IMR-90 (cell line): ENCODE measurements around the gene CYP17A1. TPM values are rescaled to one million over a fixed set of nuclear protein-coding genes. Genes with fewer than 3 reads are reported as not detected.

ENCODE experiments used
- ATAC-seq: fragments of 200-7000 bp; cut with Tn5 transposase; 2 replicates; pipeline ENCODE4 v1.9.1; 2020; ENCODE audit warnings: low read depth, mild to moderate bottlenecking, moderate library complexity
- BruUV-seq: library from RNA; stranded (reverse); fragments of 400-500 nt; replicated peaks from 2 replicates; lab custom pipeline; 2021; lab: Mats Ljungman, UMichigan
- CTCF ChIA-PET: fragments of 300-600 bp; formaldehyde crosslinking; extraction: SDS; loops from one replicate; lab custom pipeline; 2021; ENCODE audit warnings: antibody characterized with exemption; lab: Yijun Ruan, JAX
- POLR2A ChIA-PET: fragments of 300-600 bp; sonication (Branson Sonifier 250); formaldehyde crosslinking; loops from one replicate; lab custom pipeline; 2022; ENCODE audit warnings: antibody characterized with exemption; ENCODE audit not compliant: unreplicated experiment; lab: Charles Lee
- DNase-seq: peaks from one replicate; pipeline ENCODE4 v3.0.0; 2013
- H2AFZ ChIP-seq: replicated peaks from 2 replicates; pipeline ENCODE3; 2013; ENCODE audit warnings: low read length, mild to moderate bottlenecking; ENCODE audit not compliant: poor library complexity
- H2AK5ac ChIP-seq: 2 replicates; pipeline ENCODE4 v1.6.1; 2013; ENCODE audit warnings: low read depth, low read length, inconsistent platforms
- H2AK9ac ChIP-seq: replicated peaks from 2 replicates; pipeline ENCODE3; 2013; ENCODE audit warnings: mild to moderate bottlenecking, low read depth, low read length, moderate library complexity; ENCODE audit not compliant: poor library complexity
- H2BK120ac ChIP-seq: 2 replicates; pipeline ENCODE4 v1.6.1; 2013; ENCODE audit warnings: low read depth, low read length, inconsistent platforms
- H2BK15ac ChIP-seq: 3 replicates; pipeline ENCODE4 v1.6.1; 2013; ENCODE audit warnings: low read depth, low read length, inconsistent platforms
- H2BK20ac ChIP-seq: 2 replicates; pipeline ENCODE4 v1.6.1; 2013; ENCODE audit warnings: low read depth, mild to moderate bottlenecking, inconsistent platforms, low read length, moderate library complexity
- H2BK5ac ChIP-seq: 2 replicates; pipeline ENCODE4 v1.6.1; 2013; ENCODE audit warnings: mild to moderate bottlenecking, low read depth, low read length, inconsistent platforms; ENCODE audit not compliant: poor library complexity, severe bottlenecking
- H3K14ac ChIP-seq: replicated peaks from 2 replicates; pipeline ENCODE4 v1.6.1; 2013; ENCODE audit warnings: low read depth, low read length, inconsistent platforms
- H3K18ac ChIP-seq: 2 replicates; pipeline ENCODE4 v1.6.1; 2013; ENCODE audit warnings: low read depth, low read length, control low read depth
- H3K23ac ChIP-seq: 2 replicates; pipeline ENCODE4 v1.6.1; 2013; ENCODE audit warnings: low read depth, low read length, inconsistent platforms
- H3K27ac ChIP-seq: 2 replicates; pipeline ENCODE4 v1.5.1; 2013; ENCODE audit warnings: mild to moderate bottlenecking, control low read depth, low read length; ENCODE audit not compliant: insufficient read depth
- H3K27me3 ChIP-seq: 2 replicates; pipeline ENCODE4 v1.6.1; 2013; ENCODE audit warnings: low read length; ENCODE audit not compliant: control insufficient read depth, insufficient read depth
- H3K36me3 ChIP-seq: 2 replicates; pipeline ENCODE4 v1.6.1; 2013; ENCODE audit warnings: low read length, mixed read lengths; ENCODE audit not compliant: control insufficient read depth, insufficient read depth
- H3K4ac ChIP-seq: 2 replicates; pipeline ENCODE4 v1.6.1; 2013; ENCODE audit warnings: low read depth, low read length, inconsistent platforms
- H3K4me1 ChIP-seq: 2 replicates; pipeline ENCODE4 v1.6.1; 2013; ENCODE audit warnings: low read length, mixed read lengths; ENCODE audit not compliant: control insufficient read depth, insufficient read depth
- H3K4me2 ChIP-seq: 2 replicates; pipeline ENCODE4 v1.6.1; 2013; ENCODE audit warnings: low read depth, mild to moderate bottlenecking, control low read depth, low read length, moderate library complexity
- H3K4me3 ChIP-seq: 2 replicates; pipeline ENCODE4 v1.5.1; 2013; ENCODE audit warnings: low read depth, mild to moderate bottlenecking, control low read depth, low read length, moderate library complexity; ENCODE audit not compliant: insufficient read depth
- H3K56ac ChIP-seq: 2 replicates; pipeline ENCODE4 v1.6.1; 2013; ENCODE audit warnings: low read length, inconsistent platforms; ENCODE audit not compliant: insufficient read depth; ENCODE audit errors: extremely low read depth
- H3K79me1 ChIP-seq, 2 experiments: 2 replicates each; pipeline ENCODE4 v1.6.1; 2013; ENCODE audit warnings: low read length in 2 of 2, inconsistent platforms in 1 of 2, low read depth in 1 of 2
- H3K9ac ChIP-seq: 2 replicates; pipeline ENCODE4 v1.6.1; 2013; ENCODE audit warnings: low read depth, low read length, control low read depth
- H3K9me1 ChIP-seq: 2 replicates; pipeline ENCODE4 v1.6.1; 2013; ENCODE audit warnings: low read length, inconsistent platforms; ENCODE audit not compliant: insufficient read depth
- H3K9me3 ChIP-seq: 2 replicates; pipeline ENCODE4 v1.6.1; 2013; ENCODE audit warnings: low read length; ENCODE audit not compliant: control insufficient read depth, insufficient read depth
- H4K20me1 ChIP-seq: 2 replicates; pipeline ENCODE4 v1.6.1; 2013; ENCODE audit warnings: low read length, inconsistent platforms; ENCODE audit not compliant: insufficient read depth
- H4K5ac ChIP-seq: 2 replicates; pipeline ENCODE4 v1.6.1; 2013; ENCODE audit warnings: mild to moderate bottlenecking, low read depth, low read length, control low read depth
- H4K8ac ChIP-seq, 2 experiments: 2 replicates each; pipeline ENCODE4 v1.6.1; 2013; ENCODE audit warnings: low read depth in 2 of 2, low read length in 2 of 2, control low read depth in 1 of 2, inconsistent platforms in 1 of 2
- H4K91ac ChIP-seq: 2 replicates; pipeline ENCODE4 v1.6.1; 2013; ENCODE audit warnings: low read depth, low read length, inconsistent platforms; ENCODE audit not compliant: insufficient read depth
- CHD1 ChIP-seq: IDR thresholded peaks from 2 replicates; pipeline ENCODE4 v1.6.1; 2012; ENCODE audit warnings: low read depth, low read length, improper control_type of control experiment
- MAZ ChIP-seq: IDR thresholded peaks from 2 replicates; pipeline ENCODE4 v1.6.1; 2012; ENCODE audit warnings: low read depth, mild to moderate bottlenecking, low read length, improper control_type of control experiment, moderate library complexity, borderline replicate concordance
- WGBS, 2 experiments: methylation state at CpG; one replicate each; pipeline versions ENCODE4 v1.1.5 to v1.1.7; 2013; ENCODE audit warnings: missing lambda C conversion rate in 2 of 2; ENCODE audit not compliant: insufficient read length in 1 of 2; ENCODE audit errors: extremely low coverage in 2 of 2; 5-methylcytosine and 5-hydroxymethylcytosine counted together
- dilution Hi-C: fragments of 300-500 bp; cut with HindIII; formaldehyde crosslinking; loops from one replicate; pipeline ENCODE4 v1.14.3; 2018; ENCODE audit warnings: low sequenced_read_pairs; ENCODE audit not compliant: unreplicated experiment
- in situ Hi-C: fragments of 300-500 bp; cut with MboI; formaldehyde crosslinking; loops from 3 replicates; pipeline ENCODE4 v1.14.3; 2019; ENCODE audit warnings: low sequenced_read_pairs, inconsistent platforms, mixed read lengths
- intact Hi-C: fragments of 100-400 bp; cut with micrococcal nuclease; formaldehyde crosslinking; loops from 2 replicates; pipeline ENCODE4 v1.10.0; 2022
- polyA plus RNA-seq, 3 experiments: library from polyadenylated mRNA; depleted of rRNA; stranded (reverse); fragments of >200 nt; gene quantifications; 2 replicates each; pipeline ENCODE4 v1.2.3, GENCODE V29; 2012; ENCODE audit warnings: low replicate concordance in 1 of 3
- total RNA-seq: library from RNA; depleted of rRNA; stranded (reverse); fragments of >200 nt; gene quantifications from 2 replicates; pipeline ENCODE4 v1.2.3, GENCODE V29; 2012
- TF ChIP-seq, protein P1 (sequence below): fragments of 150-350 bp; IDR thresholded peaks from 2 replicates; pipeline ENCODE4 v1.6.1; 2017; ENCODE audit warnings: mild to moderate bottlenecking, antibody characterized with exemption, low read length, low read depth

CYP17A1 gene
- total and polyA plus RNA-seq, 2 of the 4 experiments (the other 2 are of a cell fraction): not detected

DNA sequence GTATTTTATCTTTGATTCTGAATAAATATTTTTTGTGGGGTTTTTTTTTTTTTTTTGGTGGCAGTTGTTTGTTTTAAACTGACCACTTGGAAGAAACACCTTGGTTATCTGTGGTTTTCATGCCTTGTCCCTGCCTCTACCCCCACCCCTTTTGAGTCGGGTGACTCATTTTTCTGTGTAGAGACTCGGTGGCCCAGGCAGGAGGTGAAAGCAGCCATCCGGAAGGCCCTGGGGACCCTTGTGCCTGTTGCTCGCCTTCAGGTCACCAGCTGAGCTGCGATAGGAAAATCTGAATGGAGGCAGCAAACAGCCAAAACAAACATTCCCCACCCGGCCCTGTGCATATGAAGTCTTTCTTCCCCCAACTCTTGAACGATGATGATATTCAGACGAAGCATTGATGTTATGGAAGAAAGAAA, 22.8 kb downstream of the CYP17A1 start:
- in situ Hi-C loops (no loop called here), dilution Hi-C loops (no loop called here), intact Hi-C loops (loop anchor here (2.0 kb wide), 1 partner anchor 62 kb away; no protein-coding TSS in a partner anchor)
- DNase-seq (peak; percentile 40), ATAC-seq (no peak)
- Histone ChIP-seq H3K4ac (peak overlapping the region; percentile 50; the same call in 1 of the 2 replicates), H3K18ac (0 out of 2 replicates have a peak overlapping the region, but pooled peaks have one; percentile 3), H3K36me3 (peaks cover 43% of the 10 kb centered on the region), H4K5ac (no peak overlapping the region), H2AK5ac (no peak overlapping the region; the same call in 1 of the 2 replicates), H3K79me1 (peaks cover 2 to 33% of the 10 kb centered on the region in 2 experiments), H2BK15ac (peak overlapping the region; percentile 69; the same call in 1 of the 3 replicates), H2AFZ (peak overlapping the region; percentile 48), H3K9me3 (no peaks in the 10 kb centered on the region), H2BK5ac (peak overlapping the region; percentile 8), H3K56ac (no peak overlapping the region), H3K27me3 (no peaks in the 10 kb centered on the region), H3K4me3 (no peak overlapping the region), H4K20me1 (no peaks in the 10 kb centered on the region; the same call in 1 of the 2 replicates), H2BK20ac (no peak overlapping the region), H3K27ac (no peak overlapping the region), H4K91ac (no peak overlapping the region; the same call in 1 of the 2 replicates), H3K9ac (no peak overlapping the region), H3K14ac (no peak overlapping the region; the same call in 1 of the 2 replicates), H4K8ac (peak overlapping the region in 1 of 2 experiments; percentile 48; a peak in 2 of 4 replicates), H2BK120ac (peak overlapping the region; percentile 46; the same call in 1 of the 2 replicates), H3K23ac (peak overlapping the region; percentile 78; the same call in 1 of the 2 replicates), H3K9me1 (peaks cover 29% of the 10 kb centered on the region), H3K4me1 (peaks cover 27% of the 10 kb centered on the region), H2AK9ac (no peak overlapping the region), H3K4me2 (peak overlapping the region; percentile 5; the same call in 1 of the 2 replicates)
- BruUV-seq: no TSS peak
- no CpG with 5 or more reads among the region's 8 CpGs for WGBS, 2 experiments
- CTCF ChIA-PET: no interaction called here
- POLR2A ChIA-PET: no interaction called here
- TF ChIP-seq MAZ: 0 out of 2 replicates have a peak, but pooled peaks have one; percentile 34
- TF ChIP-seq, protein P1, sequence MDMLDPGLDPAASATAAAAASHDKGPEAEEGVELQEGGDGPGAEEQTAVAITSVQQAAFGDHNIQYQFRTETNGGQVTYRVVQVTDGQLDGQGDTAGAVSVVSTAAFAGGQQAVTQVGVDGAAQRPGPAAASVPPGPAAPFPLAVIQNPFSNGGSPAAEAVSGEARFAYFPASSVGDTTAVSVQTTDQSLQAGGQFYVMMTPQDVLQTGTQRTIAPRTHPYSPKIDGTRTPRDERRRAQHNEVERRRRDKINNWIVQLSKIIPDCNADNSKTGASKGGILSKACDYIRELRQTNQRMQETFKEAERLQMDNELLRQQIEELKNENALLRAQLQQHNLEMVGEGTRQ: no peak
- TF ChIP-seq CHD1: no peak
